ENCODE measurements around the gene PTPN18. TPM values are rescaled to one million over a fixed set of nuclear protein-coding genes. Genes with fewer than 3 reads are reported as not detected.

The PTPN18 gene
- total RNA-seq, 1 donor from 2014 or later, result 37.5 TPM

- DNase-seq (ENCODE audit: extremely low spot score, unreplicated experiment), result no peak
- TF ChIP-seq, protein P1, sequence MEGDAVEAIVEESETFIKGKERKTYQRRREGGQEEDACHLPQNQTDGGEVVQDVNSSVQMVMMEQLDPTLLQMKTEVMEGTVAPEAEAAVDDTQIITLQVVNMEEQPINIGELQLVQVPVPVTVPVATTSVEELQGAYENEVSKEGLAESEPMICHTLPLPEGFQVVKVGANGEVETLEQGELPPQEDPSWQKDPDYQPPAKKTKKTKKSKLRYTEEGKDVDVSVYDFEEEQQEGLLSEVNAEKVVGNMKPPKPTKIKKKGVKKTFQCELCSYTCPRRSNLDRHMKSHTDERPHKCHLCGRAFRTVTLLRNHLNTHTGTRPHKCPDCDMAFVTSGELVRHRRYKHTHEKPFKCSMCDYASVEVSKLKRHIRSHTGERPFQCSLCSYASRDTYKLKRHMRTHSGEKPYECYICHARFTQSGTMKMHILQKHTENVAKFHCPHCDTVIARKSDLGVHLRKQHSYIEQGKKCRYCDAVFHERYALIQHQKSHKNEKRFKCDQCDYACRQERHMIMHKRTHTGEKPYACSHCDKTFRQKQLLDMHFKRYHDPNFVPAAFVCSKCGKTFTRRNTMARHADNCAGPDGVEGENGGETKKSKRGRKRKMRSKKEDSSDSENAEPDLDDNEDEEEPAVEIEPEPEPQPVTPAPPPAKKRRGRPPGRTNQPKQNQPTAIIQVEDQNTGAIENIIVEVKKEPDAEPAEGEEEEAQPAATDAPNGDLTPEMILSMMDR (conservative IDR thresholded peaks at IDR 0.05), result no peak
- Mint-ChIP-seq H3K27ac (no peak overlapping the region), H3K27me3 (peaks cover 4% of the 10 kb centered on the region), H3K9me3 (no peaks in the 10 kb centered on the region), H3K4me1 (ENCODE audit: unreplicated experiment) (no peaks in the 10 kb centered on the region), H3K4me3 (no peak overlapping the region), H3K36me3 (no peaks in the 10 kb centered on the region)
These were observed 39.3 kb upstream of the PTPN18 start for GRCh38 chr2:130316596-130316995.

DNA sequence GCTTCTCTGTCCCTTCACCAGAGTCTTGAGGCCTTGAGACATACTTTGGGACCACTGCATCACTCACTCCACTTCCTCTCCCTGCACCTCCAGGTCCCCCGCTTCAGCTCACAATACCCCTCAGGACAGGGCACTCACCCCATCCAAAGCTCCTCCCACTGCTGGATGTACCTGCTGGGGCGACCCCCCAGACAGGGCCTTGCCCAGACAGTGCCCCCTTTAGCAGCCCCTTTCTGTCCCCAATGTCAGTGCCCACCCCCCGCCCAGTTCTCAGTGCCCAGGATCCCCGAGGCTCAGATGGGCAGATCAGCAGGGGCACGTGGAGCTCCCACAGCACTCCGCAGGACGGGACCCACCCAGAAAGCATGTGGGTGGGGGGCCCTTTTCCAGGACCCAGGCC lies 37.0 kb upstream of the PTPN18 start:
- no peaks in the 10 kb centered on the region for H3K36me3 Mint-ChIP-seq
- peaks cover 13% of the 10 kb centered on the region for H3K27me3 Mint-ChIP-seq
- no peak overlapping the region for H3K27ac Mint-ChIP-seq
- no peaks in the 10 kb centered on the region for H3K4me1 Mint-ChIP-seq (ENCODE audit: unreplicated experiment)
- H3K4me3 Mint-ChIP-seq, result no peak overlapping the region
- TF ChIP-seq, protein P1 (conservative IDR thresholded peaks at IDR 0.05), result no peak
- no peaks in the 10 kb centered on the region for H3K9me3 Mint-ChIP-seq
- DNase-seq (ENCODE audit: extremely low spot score, unreplicated experiment), result no peak

DNA sequence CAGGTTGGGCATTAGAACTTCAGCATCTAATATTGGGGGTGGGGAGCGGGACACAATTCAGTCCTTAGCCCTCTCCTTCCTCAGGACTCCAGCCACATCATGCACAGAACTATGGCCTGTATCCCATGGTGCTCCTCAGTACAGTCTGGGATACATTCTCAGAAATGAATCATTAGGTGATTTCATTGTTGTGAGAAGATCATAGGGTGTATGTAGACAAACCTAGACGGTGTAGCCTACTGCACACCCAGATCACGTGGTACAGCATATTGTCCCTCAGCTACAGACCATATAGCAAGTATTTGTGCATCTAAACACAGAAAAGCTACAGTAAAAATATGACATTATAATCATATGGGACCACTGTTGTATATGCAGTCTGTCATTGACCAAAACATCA lies 36.3 kb upstream of the PTPN18 start:
- Mint-ChIP-seq H3K4me1 (ENCODE audit: unreplicated experiment) (no peaks in the 10 kb centered on the region), H3K36me3 (no peaks in the 10 kb centered on the region), H3K4me3 (no peak overlapping the region), H3K27me3 (peaks cover 19% of the 10 kb centered on the region), H3K9me3 (no peaks in the 10 kb centered on the region), H3K27ac (no peak overlapping the region)
- TF ChIP-seq, protein P1 (conservative IDR thresholded peaks at IDR 0.05), result no peak
- DNase-seq (ENCODE audit: extremely low spot score, unreplicated experiment), result no peak

DNA sequence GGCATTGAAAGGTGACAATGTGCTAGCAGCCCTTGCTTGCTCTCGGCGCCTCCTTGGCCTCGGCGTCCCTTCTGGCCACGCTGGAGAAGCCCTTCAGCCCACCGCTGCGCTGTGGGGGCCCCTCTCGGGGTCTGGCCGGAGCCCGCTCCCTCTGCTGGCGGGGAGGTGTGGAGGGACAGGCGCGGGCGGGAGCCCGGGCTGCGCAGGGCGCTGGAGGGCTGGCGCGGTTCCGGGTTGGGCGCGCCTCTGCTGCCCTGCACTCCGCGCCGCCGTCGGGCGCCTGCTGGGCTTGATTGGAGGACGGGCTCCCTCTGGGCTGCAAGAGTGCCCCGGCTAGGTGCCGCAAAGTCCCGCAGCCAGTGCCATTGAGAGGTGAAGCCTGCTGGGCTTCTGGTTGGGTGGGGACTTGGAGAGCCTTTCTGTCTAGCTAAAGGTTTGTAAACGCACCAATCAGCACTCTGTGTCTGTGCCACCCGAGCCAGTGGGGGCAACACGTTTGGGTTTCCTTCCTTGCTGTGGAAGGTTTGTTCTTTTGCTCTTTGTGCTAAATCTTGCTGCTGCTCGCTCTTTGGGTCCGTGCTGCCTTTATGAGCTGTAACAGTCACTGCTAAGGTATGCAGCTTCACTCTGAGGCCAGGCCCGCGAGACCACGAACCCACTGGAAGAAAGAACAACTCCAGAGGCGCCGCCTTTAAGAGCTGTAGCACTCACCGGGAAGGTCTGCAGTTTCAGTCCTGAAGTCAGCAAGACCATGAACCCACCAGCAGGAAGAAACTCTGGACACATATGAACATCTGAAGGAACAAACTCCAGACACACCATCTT lies 27.9 kb upstream of the PTPN18 start:
- no peak for DNase-seq (ENCODE audit: extremely low spot score, unreplicated experiment)
- Mint-ChIP-seq H3K27ac (no peak overlapping the region), H3K27me3 (peaks cover 69% of the 10 kb centered on the region), H3K4me1 (ENCODE audit: unreplicated experiment) (peaks cover 6% of the 10 kb centered on the region), H3K4me3 (peak overlapping the region; percentile 69), H3K36me3 (no peaks in the 10 kb centered on the region), H3K9me3 (no peaks in the 10 kb centered on the region)
- TF ChIP-seq, protein P1 (conservative IDR thresholded peaks at IDR 0.05), result peak; percentile 56

- no peak overlapping the region for H3K4me3 Mint-ChIP-seq
- peaks cover 63% of the 10 kb centered on the region for H3K27me3 Mint-ChIP-seq
- DNase-seq (ENCODE audit: extremely low spot score, unreplicated experiment), result no peak
These were observed 27.1 kb upstream of the PTPN18 start for GRCh38 chr2:130328710-130329109.

More at GRCh38 chr2:130328710-130329109, 27.1 kb upstream of the PTPN18 start:
- H3K36me3 Mint-ChIP-seq, result no peaks in the 10 kb centered on the region
- H3K4me1 Mint-ChIP-seq (ENCODE audit: unreplicated experiment), result peaks cover 6% of the 10 kb centered on the region
- no peak overlapping the region for H3K27ac Mint-ChIP-seq
- TF ChIP-seq, protein P1 (conservative IDR thresholded peaks at IDR 0.05), result no peak
- no peaks in the 10 kb centered on the region for H3K9me3 Mint-ChIP-seq

Data from type B pancreatic cell (in vitro differentiated cells).